Ectodermal cell (in vitro differentiated cells): ENCODE data around the gene SGSM2.

Experiments
- H3K27ac ChIP-seq: 2 replicates; pipeline ENCODE4 v1.7.0; 2013; ENCODE audit warnings: mild to moderate bottlenecking, low read depth, low read length; ENCODE audit not compliant: insufficient read depth, poor library complexity, severe bottlenecking
- H3K27me3 ChIP-seq: 2 replicates; pipeline ENCODE4 v1.7.0; 2013; ENCODE audit warnings: mild to moderate bottlenecking, low read length; ENCODE audit not compliant: insufficient read depth, control insufficient read depth, poor library complexity, severe bottlenecking
- H3K36me3 ChIP-seq: one replicate; pipeline ENCODE4 v1.7.0; 2013; ENCODE audit warnings: low read length; ENCODE audit not compliant: control insufficient read depth, insufficient read depth
- H3K4me1 ChIP-seq: one replicate; pipeline ENCODE4 v1.7.0; 2013; ENCODE audit warnings: low read length; ENCODE audit not compliant: control insufficient read depth, insufficient read depth
- H3K4me3 ChIP-seq: 2 replicates; pipeline ENCODE4 v1.7.0; 2013; ENCODE audit warnings: low read depth, low read length, control low read depth; ENCODE audit not compliant: insufficient read depth
- H3K9me3 ChIP-seq: 2 replicates; pipeline ENCODE4 v1.7.0; 2013; ENCODE audit warnings: mild to moderate bottlenecking, low read length, moderate library complexity; ENCODE audit not compliant: control insufficient read depth
- WGBS, 2 experiments: methylation state at CpG; one replicate each; pipeline ENCODE4 v1.1.7; 2013; ENCODE audit warnings: missing lambda C conversion rate in 2 of 2; 5-methylcytosine and 5-hydroxymethylcytosine counted together

SGSM2 gene

GRCh38 chr17:2357931-2358434, 20.7 kb downstream of the SGSM2 start:
- Histone ChIP-seq H3K9me3 (no peaks in the 10 kb centered on the region), H3K27me3 (no peaks in the 10 kb centered on the region), H3K36me3 (peaks cover under 1% of the 10 kb centered on the region), H3K4me1 (no peaks in the 10 kb centered on the region), H3K27ac (no peak overlapping the region), H3K4me3 (no peak overlapping the region)
- WGBS, 2 experiments, result 93 to 94% methylated on average over 10 of the region's 10 CpGs

- no peak overlapping the region for H3K27ac ChIP-seq
- H3K4me1 ChIP-seq, result no peaks in the 10 kb centered on the region
- no peaks in the 10 kb centered on the region for H3K9me3 ChIP-seq
- no peaks in the 10 kb centered on the region for H3K27me3 ChIP-seq
- 89% methylated on average over 21 of the region's 21 CpGs for WGBS, 2 experiments
- H3K36me3 ChIP-seq, result peaks cover 7% of the 10 kb centered on the region
- H3K4me3 ChIP-seq, result no peak overlapping the region
These were observed 23.9 kb downstream of the SGSM2 start for GRCh38 chr17:2361010-2361760.

DNA sequence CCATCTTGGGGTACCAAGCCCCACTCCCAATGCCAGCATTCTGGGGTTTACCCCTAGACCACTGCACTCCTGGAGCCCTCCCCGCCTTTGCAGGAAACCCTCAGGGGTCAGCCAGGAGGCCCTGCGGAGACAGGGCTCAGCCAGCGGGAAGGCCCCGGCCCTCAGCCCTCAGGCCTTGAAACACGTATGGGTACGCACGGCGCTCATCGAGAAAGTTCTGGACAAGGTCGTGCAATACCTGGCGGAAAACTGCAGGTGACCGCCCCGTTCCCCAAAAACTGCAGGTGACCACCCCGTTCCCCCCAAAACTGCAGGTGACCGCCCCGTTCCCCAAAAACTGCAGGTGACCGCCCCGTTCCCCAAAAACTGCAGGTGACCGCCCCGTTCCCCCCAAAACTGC, 24.7 kb downstream of the SGSM2 start:
- Histone ChIP-seq H3K36me3 (peaks cover 9% of the 10 kb centered on the region), H3K27me3 (no peaks in the 10 kb centered on the region), H3K4me1 (no peaks in the 10 kb centered on the region), H3K4me3 (no peak overlapping the region), H3K27ac (no peak overlapping the region), H3K9me3 (no peaks in the 10 kb centered on the region)
- WGBS, 2 experiments, result 95 to 96% methylated on average over 20 of the region's 20 CpGs

GRCh38 chr17:2362416-2362815, 25.1 kb downstream of the SGSM2 start:
- Histone ChIP-seq H3K4me1 (no peaks in the 10 kb centered on the region), H3K4me3 (no peak overlapping the region), H3K27me3 (no peaks in the 10 kb centered on the region), H3K9me3 (no peaks in the 10 kb centered on the region), H3K27ac (no peak overlapping the region), H3K36me3 (peaks cover 9% of the 10 kb centered on the region)
- WGBS, 2 experiments, result 96% methylated on average over 19 of the region's 19 CpGs

- no peaks in the 10 kb centered on the region for H3K4me1 ChIP-seq
- H3K27ac ChIP-seq, result no peak overlapping the region
- no peaks in the 10 kb centered on the region for H3K9me3 ChIP-seq
- 96% methylated on average over 14 of the region's 14 CpGs for WGBS, 2 experiments
- H3K27me3 ChIP-seq, result no peaks in the 10 kb centered on the region
- H3K4me3 ChIP-seq, result no peak overlapping the region
- H3K36me3 ChIP-seq, result peaks cover 9% of the 10 kb centered on the region
These were observed 25.6 kb downstream of the SGSM2 start for GRCh38 chr17:2362881-2363280.

DNA sequence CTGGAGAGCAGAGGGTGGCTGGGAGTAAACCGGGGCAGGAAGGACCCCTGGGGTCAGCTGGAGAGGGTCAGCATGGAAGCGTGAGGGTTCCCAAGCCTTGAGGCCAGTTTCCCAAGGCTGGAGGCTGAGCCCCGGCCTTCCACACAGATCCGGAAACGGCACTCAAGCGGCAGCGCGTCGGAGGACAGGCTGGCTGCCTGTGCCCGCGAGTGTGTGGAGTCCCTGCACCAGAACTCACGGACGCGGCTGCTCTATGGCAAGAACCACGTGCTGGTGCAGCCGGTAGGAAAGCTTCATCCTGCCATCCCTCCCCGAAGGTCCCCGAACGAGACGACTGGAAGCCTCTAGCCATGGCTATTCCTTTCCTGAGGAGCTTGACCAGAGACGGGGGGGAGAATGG, 26.0 kb downstream of the SGSM2 start:
- no peak overlapping the region for H3K27ac ChIP-seq
- no peaks in the 10 kb centered on the region for H3K9me3 ChIP-seq
- H3K36me3 ChIP-seq, result peaks cover 9% of the 10 kb centered on the region
- no peaks in the 10 kb centered on the region for H3K4me1 ChIP-seq
- H3K27me3 ChIP-seq, result no peaks in the 10 kb centered on the region
- H3K4me3 ChIP-seq, result no peak overlapping the region
- 95 to 96% methylated on average over 21 of the region's 21 CpGs for WGBS, 2 experiments

DNA sequence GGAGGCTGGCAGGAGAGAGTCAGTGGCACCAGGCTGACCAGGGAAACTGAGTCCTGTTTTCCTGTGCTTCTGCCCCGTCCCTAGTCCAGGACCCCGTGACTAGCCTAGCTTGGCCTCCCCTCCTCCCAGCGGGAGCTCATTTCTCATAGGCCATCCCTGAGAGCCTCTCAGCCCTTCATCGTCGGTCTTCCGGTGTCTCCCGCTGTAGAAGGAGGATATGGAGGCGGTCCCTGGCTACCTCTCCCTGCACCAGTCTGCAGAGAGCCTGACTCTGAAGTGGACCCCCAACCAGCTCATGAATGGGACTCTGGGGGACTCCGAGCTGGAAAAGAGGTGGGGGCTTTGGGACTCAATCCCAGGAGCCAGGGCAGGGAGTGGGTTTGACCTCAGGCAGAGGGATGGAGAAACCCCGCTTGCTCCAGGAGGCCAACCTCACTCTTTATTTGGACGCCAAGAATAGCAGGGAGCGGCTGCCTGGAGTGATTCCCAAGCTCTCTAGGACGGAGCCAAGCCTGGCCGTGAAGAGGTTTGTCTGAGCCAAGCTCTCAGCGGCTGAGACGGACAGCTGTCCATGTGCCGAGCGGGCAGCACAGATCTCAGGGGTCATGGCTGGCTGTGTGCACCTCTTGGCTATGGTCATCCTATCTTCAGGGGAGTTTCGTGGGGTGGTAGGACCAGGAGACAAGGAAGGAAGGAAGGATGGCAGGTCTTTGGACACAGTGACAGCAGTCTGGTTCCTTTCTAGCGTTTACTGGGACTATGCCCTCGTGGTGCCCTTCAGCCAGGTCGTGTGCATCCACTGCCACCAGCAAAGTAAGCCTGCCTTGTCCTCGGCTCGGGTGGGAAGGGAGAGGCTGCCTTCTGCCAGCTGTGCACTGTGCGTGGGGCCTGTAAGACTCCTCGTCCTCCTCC, 26.8 kb downstream of the SGSM2 start:
- H3K27me3 ChIP-seq, result no peaks in the 10 kb centered on the region
- no peak overlapping the region for H3K4me3 ChIP-seq
- no peaks in the 10 kb centered on the region for H3K9me3 ChIP-seq
- no peak overlapping the region for H3K27ac ChIP-seq
- H3K36me3 ChIP-seq, result peaks cover 9% of the 10 kb centered on the region
- 95% methylated on average over 26 of the region's 26 CpGs for WGBS, 2 experiments
- H3K4me1 ChIP-seq, result no peaks in the 10 kb centered on the region

GRCh38 chr17:2364763-2365116, 27.4 kb downstream of the SGSM2 start:
- Histone ChIP-seq H3K9me3 (no peaks in the 10 kb centered on the region), H3K36me3 (peaks cover 9% of the 10 kb centered on the region), H3K4me3 (no peak overlapping the region), H3K4me1 (no peaks in the 10 kb centered on the region), H3K27me3 (no peaks in the 10 kb centered on the region), H3K27ac (no peak overlapping the region)
- 85 to 87% methylated on average over 12 of the region's 12 CpGs for WGBS, 2 experiments

DNA sequence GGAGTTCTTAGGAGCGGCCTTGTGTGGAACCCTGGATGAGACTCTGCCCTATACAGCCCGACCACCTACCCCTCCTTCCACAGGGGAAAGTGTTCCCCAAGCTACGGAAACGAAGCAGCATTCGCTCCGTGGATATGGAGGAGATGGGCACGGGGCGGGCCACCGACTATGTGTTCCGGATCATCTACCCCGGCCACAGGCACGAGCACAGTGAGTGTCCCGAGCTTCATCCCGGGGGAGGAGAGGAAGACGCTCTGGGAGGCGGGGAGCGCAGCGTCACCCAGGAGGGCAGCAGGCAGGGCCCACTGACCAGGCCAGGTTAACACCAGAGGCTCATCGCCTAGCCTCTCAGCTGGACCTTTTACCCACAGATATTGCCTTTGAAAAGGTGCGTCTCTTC, 27.8 kb downstream of the SGSM2 start:
- H3K4me1 ChIP-seq, result no peaks in the 10 kb centered on the region
- no peak overlapping the region for H3K4me3 ChIP-seq
- peaks cover 9% of the 10 kb centered on the region for H3K36me3 ChIP-seq
- H3K27me3 ChIP-seq, result no peaks in the 10 kb centered on the region
- no peaks in the 10 kb centered on the region for H3K9me3 ChIP-seq
- 95% methylated on average over 20 of the region's 20 CpGs for WGBS, 2 experiments
- H3K27ac ChIP-seq, result no peak overlapping the region

- Histone ChIP-seq H3K4me1 (no peaks in the 10 kb centered on the region), H3K9me3 (no peaks in the 10 kb centered on the region), H3K36me3 (peaks cover 9% of the 10 kb centered on the region), H3K4me3 (no peak overlapping the region), H3K27ac (no peak overlapping the region), H3K27me3 (no peaks in the 10 kb centered on the region)
- WGBS, 2 experiments, result 81% methylated on average over 26 of the region's 26 CpGs
These were observed 29.6 kb downstream of the SGSM2 start for GRCh38 chr17:2366747-2367494.
